NCI-H1436 (cell line): ENCODE measurements around the gene KRT9.
"Not testable (repeated sequence)": the region's sequence is repeated elsewhere in the genome, so short reads cannot be mapped to it uniquely, and the experiment has no call there.

Source experiments
- DNase-seq: peaks from one replicate; lab custom pipeline; 2025; lab: John Stamatoyannopoulos, UW

KRT9 gene

DNA sequence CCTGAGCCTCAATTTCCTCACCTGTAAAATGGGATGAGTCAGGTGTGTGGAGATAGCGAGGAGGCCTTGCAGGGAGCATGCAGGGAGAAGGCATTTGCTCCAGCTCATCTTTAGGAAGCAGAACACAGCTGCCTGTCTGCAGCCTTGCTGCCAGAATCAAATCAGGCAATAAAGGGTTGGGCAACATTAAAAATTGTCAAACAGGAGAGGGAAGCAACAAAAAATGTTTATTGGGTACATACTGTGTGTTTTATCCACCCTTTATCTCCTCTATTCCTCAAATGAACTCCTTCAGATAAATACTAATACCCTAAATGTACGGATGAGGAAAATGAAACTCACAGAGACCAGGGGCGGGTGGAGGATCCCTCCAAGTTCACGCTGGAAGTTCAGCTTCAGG is 28.5 kb upstream of the KRT9 start:
- DNase-seq = no peak

- DNase-seq = no peak
These were observed 27.8 kb upstream of the KRT9 start for GRCh38 chr17:41599680-41600079.

GRCh38 chr17:41595585-41595984 is 23.7 kb upstream of the KRT9 start:
- DNase-seq = no peak

- DNase-seq = no peak
These were observed 22.6 kb upstream of the KRT9 start for GRCh38 chr17:41594363-41594915.

DNA sequence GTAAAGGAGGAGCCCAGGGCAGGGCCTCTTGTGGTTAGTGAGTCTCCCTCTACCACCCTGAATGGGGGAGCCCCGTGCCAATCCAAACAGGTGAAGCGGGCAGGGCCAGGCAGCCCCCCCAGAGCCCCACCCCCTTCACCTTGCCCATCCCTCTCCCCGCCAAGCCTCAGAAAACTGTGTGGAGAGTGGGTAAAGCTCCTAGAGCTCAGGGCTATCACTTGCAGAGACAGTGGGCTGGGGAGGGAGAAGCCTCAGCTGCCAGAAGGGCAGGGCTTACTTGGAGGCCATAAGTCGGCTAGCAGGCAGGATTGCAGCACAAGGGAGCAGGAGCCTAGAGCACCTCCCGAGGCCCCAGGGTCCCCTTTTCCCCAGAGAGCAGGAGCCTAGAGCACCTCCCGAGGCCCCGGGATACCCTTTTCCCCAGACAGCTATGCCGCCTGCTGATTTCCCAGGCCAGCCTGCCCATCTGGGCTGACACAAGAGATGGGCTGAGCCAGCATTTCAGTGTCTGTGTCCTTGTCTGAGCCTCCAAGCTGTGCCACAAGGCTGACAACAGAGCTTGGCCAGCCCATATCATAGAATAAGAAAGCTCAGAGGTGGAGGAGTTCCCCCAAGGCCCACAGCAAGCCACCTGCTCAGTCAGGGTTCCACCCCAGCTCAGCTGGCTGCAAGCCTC is 21.6 kb upstream of the KRT9 start:
- DNase-seq = no peak

DNA sequence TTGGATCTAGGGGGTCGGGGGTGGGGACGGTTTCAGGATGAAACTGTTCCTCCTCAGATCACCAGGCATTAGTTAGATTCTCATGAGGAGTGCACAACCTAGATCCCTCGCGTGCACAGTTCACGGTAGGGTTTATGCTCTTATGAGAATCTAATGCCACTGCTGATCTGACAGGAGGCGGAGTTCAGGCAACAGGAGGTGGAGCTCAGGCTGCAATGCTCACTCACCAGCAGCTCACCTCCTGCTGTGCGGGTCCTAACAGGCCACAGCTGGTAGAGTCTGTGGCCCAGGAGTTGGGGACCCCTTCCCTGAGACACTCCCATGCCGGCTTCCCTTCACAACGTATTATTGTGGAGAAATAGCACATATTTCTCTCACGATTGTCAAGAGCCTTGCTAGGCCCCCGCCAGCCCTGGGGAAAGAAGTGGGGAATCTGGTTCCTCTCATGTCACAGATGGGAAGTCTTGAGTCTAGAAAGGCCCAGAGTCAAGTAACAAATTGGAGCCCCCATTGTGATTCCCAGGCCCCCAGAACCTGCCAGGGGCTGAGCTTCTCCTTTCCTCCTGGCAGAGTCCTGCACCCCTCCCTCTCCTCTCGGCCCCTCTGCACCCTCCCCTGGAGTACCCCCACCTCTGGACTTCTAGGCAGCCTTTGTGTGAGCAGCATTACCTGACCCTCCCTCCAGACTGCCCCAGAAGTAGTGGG is 20.9 kb upstream of the KRT9 start:
- no peak for DNase-seq

DNA sequence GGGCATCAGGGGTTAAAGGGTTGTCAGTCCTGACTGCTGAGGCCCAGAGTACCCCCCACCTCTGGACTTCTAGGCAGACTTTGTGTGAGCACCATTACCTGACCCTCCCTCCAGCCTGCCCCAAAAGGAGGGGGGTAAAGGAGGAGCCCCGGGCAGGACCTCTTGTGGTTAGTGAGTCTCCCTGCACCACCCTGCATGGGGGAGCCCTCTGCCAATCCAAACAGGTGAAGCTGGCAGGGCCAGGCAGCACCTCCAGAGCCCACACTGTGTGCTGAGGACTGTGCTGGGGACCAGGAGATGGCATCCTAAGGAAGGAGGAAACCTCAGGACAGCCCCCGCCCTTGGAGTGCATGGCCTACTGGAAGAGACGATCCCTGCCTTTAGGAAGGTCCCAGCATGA is 17.4 kb upstream of the KRT9 start:
- no peak for DNase-seq

DNA sequence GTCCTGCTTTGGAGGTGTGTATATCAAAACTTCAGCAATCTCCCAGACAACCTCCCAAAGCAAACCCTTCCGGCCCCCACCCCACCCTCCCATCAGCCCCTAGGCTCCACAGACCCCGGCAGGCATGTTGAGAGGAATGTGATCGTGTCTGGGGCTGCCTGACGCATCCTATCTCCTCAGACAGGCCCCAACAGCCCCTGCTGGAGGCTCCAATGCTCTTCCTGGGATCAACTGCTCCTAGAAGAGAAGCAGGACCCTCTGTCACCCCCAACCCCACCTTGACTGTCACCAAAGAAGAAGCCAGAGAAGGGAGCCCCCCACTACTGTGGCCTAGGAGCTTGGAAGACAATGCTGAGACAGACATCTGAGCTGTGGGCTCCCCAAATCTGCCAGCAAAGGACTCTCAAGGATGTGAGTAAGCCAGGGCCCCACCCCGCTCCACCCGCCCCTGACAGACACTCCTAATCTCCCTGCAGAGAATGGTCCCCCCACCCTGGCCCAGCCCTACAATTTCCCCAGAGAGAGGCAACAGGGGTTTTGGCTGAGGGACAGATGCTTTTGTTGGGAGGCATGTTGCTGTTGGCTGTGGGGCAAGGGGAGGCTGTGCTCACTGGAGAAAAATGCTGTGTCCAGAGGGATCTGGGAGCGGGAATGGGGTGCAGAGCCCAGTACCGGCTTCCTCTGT is 16.4 kb upstream of the KRT9 start:
- no peak for DNase-seq

DNA sequence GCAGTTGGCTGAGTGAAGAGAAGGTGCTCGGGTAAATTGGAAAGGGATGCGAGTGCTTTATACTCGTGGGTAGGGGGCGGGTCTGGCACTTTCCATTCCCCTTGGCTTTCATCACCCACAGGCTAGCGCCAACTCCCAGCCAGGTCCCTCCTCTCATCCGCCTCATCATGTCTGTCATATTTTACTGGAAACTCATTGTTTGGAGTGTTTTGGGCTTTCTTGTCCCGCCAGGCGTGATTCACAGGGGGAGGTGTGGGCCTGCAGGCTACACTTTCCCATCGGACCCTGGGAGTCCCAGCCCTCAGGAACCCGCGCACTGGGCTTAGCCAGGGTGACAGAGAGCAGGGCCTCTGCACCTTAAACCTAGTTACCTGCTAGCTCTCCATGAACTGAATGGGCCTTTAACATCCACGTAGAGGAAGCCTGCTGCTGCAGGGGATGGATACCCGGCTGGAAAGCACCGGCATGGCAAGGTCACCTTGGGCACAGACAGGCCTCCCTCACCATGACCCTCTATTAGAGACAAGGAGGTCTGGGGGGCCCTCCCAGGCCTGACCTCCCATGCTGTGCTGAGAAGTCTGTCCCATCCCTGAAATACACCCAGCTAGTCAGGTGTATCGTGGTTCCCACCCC is 15.1 kb upstream of the KRT9 start, which contains the start of gene KRT14:
Gene KRT14 (minus strand): TSS at position 33 of the 633 bp plus-strand sequence. CDS start 61 bp downstream, outside the sequence.
- no peak for DNase-seq

DNA sequence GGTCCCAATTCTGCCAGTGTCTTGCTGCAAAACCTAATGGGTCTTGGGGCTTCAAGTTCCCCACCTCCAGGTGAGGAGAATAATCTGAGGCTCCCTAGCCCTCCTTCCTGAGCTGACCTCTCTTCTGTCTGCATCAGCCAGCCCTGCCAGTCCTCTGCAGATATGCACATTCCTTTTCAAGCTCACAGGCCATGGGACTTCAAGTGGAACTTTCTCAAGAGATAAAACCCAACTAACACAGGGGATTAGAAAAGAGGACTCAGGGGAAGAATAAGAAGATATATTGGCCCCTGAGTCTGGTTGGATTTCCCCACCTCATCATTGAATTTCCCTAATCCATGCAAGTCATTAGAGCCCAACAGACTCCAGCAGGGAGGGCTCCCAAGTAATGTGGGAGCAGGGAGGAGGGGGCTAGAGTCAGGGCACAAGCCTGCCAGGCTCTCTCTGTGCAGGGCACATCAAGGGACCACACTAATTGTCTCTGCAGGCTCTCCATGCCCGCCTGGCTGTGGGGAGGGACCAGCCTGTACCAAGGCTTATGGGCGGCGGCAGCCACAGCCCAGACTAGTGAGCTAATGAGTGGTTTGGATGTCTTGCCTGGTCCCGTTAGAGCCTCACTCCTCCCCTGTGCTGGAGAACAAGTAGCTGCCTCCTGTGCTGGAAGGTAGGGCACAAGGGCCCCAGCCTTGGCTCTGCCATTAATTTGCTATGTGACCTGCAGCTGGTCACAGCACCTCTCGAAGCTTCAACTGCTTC is 13.6 kb upstream of the KRT9 start:
- no peak for DNase-seq

- DNase-seq = not testable (repeated sequence)
These were observed 12.6 kb upstream of the KRT9 start for GRCh38 chr17:41584331-41584927.

GRCh38 chr17:41583137-41584127 is 11.6 kb upstream of the KRT9 start:
- DNase-seq = no peak

- not testable (repeated sequence) for DNase-seq
These were observed 10.5 kb upstream of the KRT9 start for GRCh38 chr17:41582061-41582968.

DNA sequence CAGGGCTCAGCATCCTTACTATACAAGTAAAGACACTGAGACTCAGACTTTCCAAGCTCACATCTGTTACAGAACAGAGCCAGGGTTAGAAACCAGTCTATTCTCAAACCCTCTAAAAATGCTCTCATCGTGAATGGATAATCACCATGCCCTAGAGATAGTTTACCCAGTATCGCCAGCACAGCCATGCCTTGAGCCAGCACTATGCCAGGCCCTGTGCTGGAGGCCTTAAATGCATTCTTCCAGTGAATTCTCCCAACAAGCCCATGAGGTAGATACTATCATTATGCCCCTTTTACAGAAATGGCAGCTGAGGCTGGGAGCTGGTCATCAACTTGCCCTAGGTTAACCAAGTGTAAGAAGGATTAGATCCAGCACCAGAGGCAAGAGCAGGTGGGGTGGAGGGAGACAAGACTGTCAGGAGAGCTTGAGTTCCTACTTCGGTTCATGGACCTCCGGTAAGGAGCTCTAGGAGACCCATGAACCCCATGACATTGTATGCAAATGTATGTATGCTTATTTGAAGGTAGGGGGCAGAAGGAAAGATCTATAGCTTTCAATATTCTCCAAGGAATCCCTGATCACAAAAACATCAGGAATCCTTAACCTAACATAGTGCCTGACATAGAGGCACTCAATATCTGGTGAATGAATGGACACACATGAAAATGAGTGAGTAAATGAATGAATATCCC is 9.7 kb upstream of the KRT9 start:
- no peak for DNase-seq

GRCh38 chr17:41580687-41581365 is 9.0 kb upstream of the KRT9 start:
- DNase-seq = no peak

- no peak for DNase-seq
These were observed 8.4 kb upstream of the KRT9 start for GRCh38 chr17:41580244-41580575.

GRCh38 chr17:41579484-41580243 is 7.8 kb upstream of the KRT9 start:
- DNase-seq = peak; percentile 94
